ENCODE measurements around the gene CDK2. TPM values are rescaled to one million over a fixed set of nuclear protein-coding genes. Genes with fewer than 3 reads are reported as not detected.

CDK2 gene
- polyA plus RNA-seq, 1 donor (not counting 4 experiments of a cell fraction or from before 2014, with no cell fraction given): 49.3 TPM

GRCh38 chr12:55942577-55943136 lies 24.0 kb upstream of the CDK2 start:
- H3K9me1 ChIP-seq (ENCODE audit: control insufficient read depth, extremely low read depth, insufficient read depth, low read length): no peaks in the 10 kb centered on the region
- peaks cover 24% of the 10 kb centered on the region for H3K79me2 ChIP-seq (ENCODE audit: control insufficient read depth, insufficient read depth, low read length)
- no peak overlapping the region for H3K27ac ChIP-seq (ENCODE audit: control insufficient read depth, insufficient read depth, low read length)
- peaks cover 30% of the 10 kb centered on the region for H3K4me1 ChIP-seq (ENCODE audit: control insufficient read depth, extremely low read depth, insufficient read depth, low read length)
- H4K20me1 ChIP-seq (ENCODE audit: control insufficient read depth, extremely low read depth, insufficient read depth, low read length): no peaks in the 10 kb centered on the region
- no peaks in the 10 kb centered on the region for H3K27me3 ChIP-seq (ENCODE audit: control insufficient read depth, extremely low read depth, insufficient read depth, low read length)
- H3K4me3 ChIP-seq (ENCODE audit: control insufficient read depth in 2 of 3, extremely low read depth in 1 of 3, insufficient read depth in 2 of 3, low read depth in 1 of 3, low read length in 3 of 3): no peak overlapping the region
- H3K36me3 ChIP-seq (ENCODE audit: control insufficient read depth in 2 of 2, extremely low read depth in 1 of 2, insufficient read depth in 2 of 2, low read length in 2 of 2): peaks cover 46 to 62% of the 10 kb centered on the region in 2 experiments
- H3K9ac ChIP-seq (ENCODE audit: control insufficient read depth, extremely low read depth, insufficient read depth, low read length): no peak overlapping the region
- no peak overlapping the region for H2AFZ ChIP-seq (ENCODE audit: control insufficient read depth, low read length)
- H3K9me3 ChIP-seq (ENCODE audit: control insufficient read depth, low read depth, low read length): no peaks in the 10 kb centered on the region
- DNase-seq (ENCODE audit: low read depth, low spot score) (no peak), FAIRE-seq (no peak)
- TF ChIP-seq EZH2 (IDR thresholded peaks at IDR 0.05; ENCODE audit: low read length) (no peak), CTCF (optimal IDR thresholded peaks at IDR 0.05 in 1 of 3, IDR thresholded peaks at IDR 0.05 in 1 of 3, conservative IDR thresholded peaks at IDR 0.05 in 1 of 3; ENCODE audit: extremely low read depth in 1 of 3, insufficient read depth in 2 of 3, low read length in 3 of 3) (no peak)
- dilution Hi-C loops (cut with MboI; ENCODE audit: extremely low pct_ligation_motif_present, low sequenced_read_pairs): no loop called here
- H3K4me2 ChIP-seq (ENCODE audit: control insufficient read depth, extremely low read depth, insufficient read depth, low read depth, low read length): no peak overlapping the region

- FAIRE-seq (no peak), DNase-seq (ENCODE audit: low read depth, low spot score) (no peak)
- Histone ChIP-seq H3K4me1 (ENCODE audit: control insufficient read depth, extremely low read depth, insufficient read depth, low read length) (no peaks in the 10 kb centered on the region), H3K79me2 (ENCODE audit: control insufficient read depth, insufficient read depth, low read length) (peaks cover 9% of the 10 kb centered on the region), H3K4me3 (ENCODE audit: control insufficient read depth in 2 of 3, extremely low read depth in 1 of 3, insufficient read depth in 2 of 3, low read depth in 1 of 3, low read length in 3 of 3) (no peak overlapping the region), H3K4me2 (ENCODE audit: control insufficient read depth, extremely low read depth, insufficient read depth, low read depth, low read length) (no peak overlapping the region), H3K36me3 (ENCODE audit: control insufficient read depth in 2 of 2, extremely low read depth in 1 of 2, insufficient read depth in 2 of 2, low read length in 2 of 2) (peaks cover 38 to 39% of the 10 kb centered on the region in 2 experiments), H3K9me3 (ENCODE audit: control insufficient read depth, low read depth, low read length) (no peaks in the 10 kb centered on the region), H3K27ac (ENCODE audit: control insufficient read depth, insufficient read depth, low read length) (no peak overlapping the region), H3K27me3 (ENCODE audit: control insufficient read depth, extremely low read depth, insufficient read depth, low read length) (no peaks in the 10 kb centered on the region), H3K9me1 (ENCODE audit: control insufficient read depth, extremely low read depth, insufficient read depth, low read length) (no peaks in the 10 kb centered on the region), H4K20me1 (ENCODE audit: control insufficient read depth, extremely low read depth, insufficient read depth, low read length) (no peaks in the 10 kb centered on the region), H3K9ac (ENCODE audit: control insufficient read depth, extremely low read depth, insufficient read depth, low read length) (no peak overlapping the region), H2AFZ (ENCODE audit: control insufficient read depth, low read length) (no peak overlapping the region)
- no peak for TF ChIP-seq CTCF (optimal IDR thresholded peaks at IDR 0.05 in 1 of 3, IDR thresholded peaks at IDR 0.05 in 1 of 3, conservative IDR thresholded peaks at IDR 0.05 in 1 of 3; ENCODE audit: extremely low read depth in 1 of 3, insufficient read depth in 2 of 3, low read length in 3 of 3)
- TF ChIP-seq EZH2 (IDR thresholded peaks at IDR 0.05; ENCODE audit: low read length): no peak
- dilution Hi-C loops (cut with MboI; ENCODE audit: extremely low pct_ligation_motif_present, low sequenced_read_pairs): no loop called here
Measured at GRCh38 chr12:55946553-55946952, 20.1 kb upstream of the CDK2 start.

Measured in keratinocyte (primary cell).